ENCODE measurements around the gene ENPP4.

Gene ENPP4

GRCh38 chr6:46159229-46159628, 29.4 kb downstream of the ENPP4 start:
- H3K4me3 Mint-ChIP-seq: no peak overlapping the region
- H3K27ac Mint-ChIP-seq: no peak overlapping the region
- H3K4me1 Mint-ChIP-seq: no peaks in the 10 kb centered on the region

GRCh38 chr6:46160102-46160501, 30.3 kb downstream of the ENPP4 start:
- H3K36me3 Mint-ChIP-seq: no peaks in the 10 kb centered on the region
- H3K9me3 Mint-ChIP-seq: no peaks in the 10 kb centered on the region
- no peak overlapping the region for H3K27ac Mint-ChIP-seq
- ATAC-seq (no peak), DNase-seq (ENCODE audit: low spot score in 2 of 2) (no peak)
- no peaks in the 10 kb centered on the region for H3K4me1 Mint-ChIP-seq
- H3K4me3 Mint-ChIP-seq: no peak overlapping the region

More at GRCh38 chr6:46159229-46159628, 29.4 kb downstream of the ENPP4 start:
- ATAC-seq (no peak), DNase-seq (ENCODE audit: low spot score in 2 of 2) (no peak)
- Mint-ChIP-seq H3K36me3 (no peaks in the 10 kb centered on the region), H3K9me3 (no peaks in the 10 kb centered on the region)

- ATAC-seq: peak; percentile 90
- Mint-ChIP-seq H3K4me3 (peak within 1 kb of the TSS; percentile 85), H3K36me3 (peaks cover 5% of the 10 kb centered on the region), H3K9me3 (no peaks in the 10 kb centered on the region), H3K4me1 (peaks cover 30% of the 10 kb centered on the region), H3K27ac (peak within 1 kb of the TSS; percentile 26)
- DNase-seq (ENCODE audit: low spot score in 2 of 2): peak; percentile 57 to 87
Observed at GRCh38 chr6:46170357-46171289, 40.8 kb downstream of the ENPP4 start, which contains the start of gene ENPP5. TSS of gene ENPP5 (minus strand) at chr6:46170980. CDS start at chr6:46168262, 2,718 bp downstream.

- ATAC-seq (no peak), DNase-seq (ENCODE audit: low spot score in 2 of 2) (no peak)
- H3K4me3 Mint-ChIP-seq: no peak overlapping the region
- no peaks in the 10 kb centered on the region for H3K9me3 Mint-ChIP-seq
- H3K4me1 Mint-ChIP-seq: peaks cover 44% of the 10 kb centered on the region
- H3K36me3 Mint-ChIP-seq: peaks cover 5% of the 10 kb centered on the region
- no peak overlapping the region for H3K27ac Mint-ChIP-seq
Observed at GRCh38 chr6:46172176-46172575, 42.4 kb downstream of the ENPP4 start.

- Mint-ChIP-seq H3K9me3 (no peaks in the 10 kb centered on the region), H3K4me3 (peak overlapping the region; percentile 57), H3K36me3 (peaks cover 5% of the 10 kb centered on the region), H3K4me1 (peaks cover 53% of the 10 kb centered on the region), H3K27ac (peak overlapping the region; percentile 69)
- no peak for ATAC-seq
- DNase-seq (ENCODE audit: low spot score in 2 of 2): no peak
Observed at GRCh38 chr6:46174904-46175303, 45.1 kb downstream of the ENPP4 start.

GRCh38 chr6:46175446-46175845, 45.7 kb downstream of the ENPP4 start:
- peak overlapping the region; percentile 69 for H3K27ac Mint-ChIP-seq
- no peaks in the 10 kb centered on the region for H3K9me3 Mint-ChIP-seq
- DNase-seq (ENCODE audit: low spot score in 2 of 2) (no peak), ATAC-seq (peak; percentile 94)
- H3K4me3 Mint-ChIP-seq: peak overlapping the region; percentile 57
- peaks cover 5% of the 10 kb centered on the region for H3K36me3 Mint-ChIP-seq
- peaks cover 47% of the 10 kb centered on the region for H3K4me1 Mint-ChIP-seq

- peaks cover 5% of the 10 kb centered on the region for H3K36me3 Mint-ChIP-seq
- DNase-seq (ENCODE audit: low spot score in 2 of 2) (no peak), ATAC-seq (no peak)
- H3K4me1 Mint-ChIP-seq: peaks cover 44% of the 10 kb centered on the region
- peak overlapping the region; percentile 57 for H3K4me3 Mint-ChIP-seq
- H3K9me3 Mint-ChIP-seq: no peaks in the 10 kb centered on the region
- no peak overlapping the region for H3K27ac Mint-ChIP-seq
Observed at GRCh38 chr6:46175976-46176375, 46.2 kb downstream of the ENPP4 start.

GRCh38 chr6:46184114-46184513, 54.3 kb downstream of the ENPP4 start:
- H3K4me3 Mint-ChIP-seq: no peak overlapping the region
- H3K9me3 Mint-ChIP-seq: no peaks in the 10 kb centered on the region
- no peaks in the 10 kb centered on the region for H3K4me1 Mint-ChIP-seq
- H3K27ac Mint-ChIP-seq: no peak overlapping the region
- H3K36me3 Mint-ChIP-seq: no peaks in the 10 kb centered on the region
- ATAC-seq (no peak), DNase-seq (ENCODE audit: low spot score in 2 of 2) (no peak)

- H3K4me3 Mint-ChIP-seq: no peak overlapping the region
- no peaks in the 10 kb centered on the region for H3K36me3 Mint-ChIP-seq
- ATAC-seq: no peak
- DNase-seq (ENCODE audit: low spot score in 2 of 2): no peak
- no peaks in the 10 kb centered on the region for H3K9me3 Mint-ChIP-seq
- no peak overlapping the region for H3K27ac Mint-ChIP-seq
- no peaks in the 10 kb centered on the region for H3K4me1 Mint-ChIP-seq
Observed at GRCh38 chr6:46186583-46186982, 56.8 kb downstream of the ENPP4 start.

GRCh38 chr6:46189726-46190125, 59.9 kb downstream of the ENPP4 start:
- H3K27ac Mint-ChIP-seq: no peak overlapping the region

GRCh38 chr6:46190889-46191288, 61.1 kb downstream of the ENPP4 start:
- ATAC-seq (no peak), DNase-seq (ENCODE audit: low spot score in 2 of 2) (no peak)
- Mint-ChIP-seq H3K36me3 (no peaks in the 10 kb centered on the region), H3K4me1 (no peaks in the 10 kb centered on the region), H3K9me3 (no peaks in the 10 kb centered on the region), H3K4me3 (no peak overlapping the region), H3K27ac (no peak overlapping the region)

More at GRCh38 chr6:46189726-46190125, 59.9 kb downstream of the ENPP4 start:
- DNase-seq (ENCODE audit: low spot score in 2 of 2): no peak
- Mint-ChIP-seq H3K36me3 (no peaks in the 10 kb centered on the region), H3K4me1 (no peaks in the 10 kb centered on the region), H3K9me3 (no peaks in the 10 kb centered on the region), H3K4me3 (no peak overlapping the region)
- ATAC-seq: no peak

- DNase-seq (ENCODE audit: low spot score in 2 of 2) (no peak), ATAC-seq (no peak)
- Mint-ChIP-seq H3K36me3 (no peaks in the 10 kb centered on the region), H3K4me1 (no peaks in the 10 kb centered on the region), H3K9me3 (no peaks in the 10 kb centered on the region), H3K4me3 (no peak overlapping the region), H3K27ac (no peak overlapping the region)
Observed at GRCh38 chr6:46191961-46192360, 62.2 kb downstream of the ENPP4 start.

Measured in stimulated activated effector memory CD8-positive, alpha-beta T cell treated with anti-CD3 and anti-CD28 coated beads, Interleukin-12 subunit alpha, Interleukin-12 subunit beta, amount 100 ng/mL, for 72 hours (primary cell).